ENCODE results near the gene FKBP6. TPM values are rescaled to one million over a fixed set of nuclear protein-coding genes. Genes with fewer than 3 reads are reported as not detected.
"Not testable (repeated sequence)": the region's sequence is repeated elsewhere in the genome, so short reads cannot be mapped to it uniquely, and the experiment has no call there.

Gene FKBP6
- total RNA-seq (2014; rRNA removed; shearing (Covaris generic)) = under 0.01 TPM in 1 of 2 replicates, not detected in the other

- not testable (repeated sequence) for DNase-seq (ENCODE audit: low read depth)
These were observed at the start of gene FKBP6, which contains the start of gene TRIM50 for GRCh38 chr7:73327922-73328321. FKBP6 (plus strand) TSS chr7:73328161; CDS start chr7:73328429, 268 bp downstream. TRIM50 (minus strand) TSS chr7:73328082; CDS start chr7:73324787, 3,295 bp downstream.

- DNase-seq (ENCODE audit: low read depth) = not testable (repeated sequence)
These were observed 30.7 kb upstream of the FKBP6 start for GRCh38 chr7:73297235-73297634.

GRCh38 chr7:73297706-73298105, 30.3 kb upstream of the FKBP6 start:
- not testable (repeated sequence) for DNase-seq (ENCODE audit: low read depth)

- not testable (repeated sequence) for DNase-seq (ENCODE audit: low read depth)
These were observed 28.1 kb upstream of the FKBP6 start for GRCh38 chr7:73299812-73300211.

GRCh38 chr7:73301108-73301507, 26.9 kb upstream of the FKBP6 start:
- not testable (repeated sequence) for DNase-seq (ENCODE audit: low read depth)

GRCh38 chr7:73302846-73303245, 25.1 kb upstream of the FKBP6 start:
- DNase-seq (ENCODE audit: low read depth) = not testable (repeated sequence)

GRCh38 chr7:73303546-73303945, 24.4 kb upstream of the FKBP6 start:
- DNase-seq (ENCODE audit: low read depth) = no peak

GRCh38 chr7:73304071-73304470, 23.9 kb upstream of the FKBP6 start:
- no peak for DNase-seq (ENCODE audit: low read depth)

- not testable (repeated sequence) for DNase-seq (ENCODE audit: low read depth)
These were observed 23.2 kb upstream of the FKBP6 start for GRCh38 chr7:73304612-73305387.

GRCh38 chr7:73307436-73307835, 20.5 kb upstream of the FKBP6 start:
- DNase-seq (ENCODE audit: low read depth) = no peak

- no peak for DNase-seq (ENCODE audit: low read depth)
These were observed 19.8 kb upstream of the FKBP6 start for GRCh38 chr7:73308074-73308664.

GRCh38 chr7:73308665-73309214, 19.2 kb upstream of the FKBP6 start, which contains the start of gene NSUN5:
NSUN5 (minus strand) TSS chr7:73308826; CDS start chr7:73308790, 36 bp downstream.
- peak; percentile 87 for DNase-seq (ENCODE audit: low read depth)

- DNase-seq (ENCODE audit: low read depth) = not testable (repeated sequence)
These were observed 16.5 kb upstream of the FKBP6 start for GRCh38 chr7:73311421-73311820.

GRCh38 chr7:73312831-73313520, 15.0 kb upstream of the FKBP6 start:
- DNase-seq (ENCODE audit: low read depth) = no peak

- no peak for DNase-seq (ENCODE audit: low read depth)
These were observed 14.4 kb upstream of the FKBP6 start for GRCh38 chr7:73313521-73313906.

- DNase-seq (ENCODE audit: low read depth) = no peak
These were observed 13.7 kb upstream of the FKBP6 start for GRCh38 chr7:73314271-73314670.

- no peak for DNase-seq (ENCODE audit: low read depth)
These were observed 11.4 kb upstream of the FKBP6 start for GRCh38 chr7:73316521-73316920.

GRCh38 chr7:73318656-73319204, 9.2 kb upstream of the FKBP6 start:
- not testable (repeated sequence) for DNase-seq (ENCODE audit: low read depth)

GRCh38 chr7:73319541-73319940, 8.4 kb upstream of the FKBP6 start:
- not testable (repeated sequence) for DNase-seq (ENCODE audit: low read depth)

GRCh38 chr7:73320009-73320408, 8.0 kb upstream of the FKBP6 start:
- peak; percentile 48 for DNase-seq (ENCODE audit: low read depth)

GRCh38 chr7:73323434-73324080, 4.4 kb upstream of the FKBP6 start:
- not testable (repeated sequence) for DNase-seq (ENCODE audit: low read depth)

Measured in Daoy (cell line).